HepG2 (cell line): ENCODE results near the gene CEP89. TPM values are rescaled to one million over a fixed set of nuclear protein-coding genes. Genes with fewer than 3 reads are reported as not detected.

Experiments
- ATAC-seq: fragments of 200-7000 bp; cut with Tn5 transposase; 3 replicates; pipeline ENCODE4 v1.9.1; 2020; ENCODE audit warnings: mild to moderate bottlenecking, moderate library complexity
- BruUV-seq: library from RNA; stranded (reverse); fragments of 400-500 nt; replicated peaks from 2 replicates; lab custom pipeline; 2021; lab: Mats Ljungman, UMichigan
- CTCF ChIA-PET: fragments of 300-600 bp; formaldehyde crosslinking; extraction: SDS; loops from one replicate; lab custom pipeline; 2021; ENCODE audit warnings: low total read pairs, inconsistent platforms, low intra/inter-chr PET ratio; lab: Yijun Ruan, JAX
- POLR2A ChIA-PET: fragments of 350-600 bp; sonication (Branson Sonifier 250); formaldehyde crosslinking; loops from one replicate; lab custom pipeline; 2020; ENCODE audit warnings: antibody characterized with exemption, inconsistent platforms; lab: Yijun Ruan, JAX
- DNase-seq: peaks from one replicate; pipeline ENCODE4 v3.0.0-alpha.2; 2015; ENCODE audit warnings: low spot score
- FAIRE-seq: peaks from 3 replicates; lab custom pipeline; 2011; peaks lifted over from hg19 to GRCh38; lab: Jason Lieb, UNC
- H2AFZ ChIP-seq: one replicate; pipeline ENCODE4 v1.6.1; 2011; ENCODE audit warnings: low read length, inconsistent platforms
- H3K27ac ChIP-seq: fragments of 300-600 bp; 3 replicates; pipeline ENCODE4 v1.8.0; 2011; ENCODE audit warnings: mixed run types, mild to moderate bottlenecking, mixed read lengths, low read length, inconsistent platforms; ENCODE audit not compliant: insufficient read depth; ENCODE audit errors: extremely low read length
- H3K27me3 ChIP-seq, 2 experiments: fragments of 200-600 bp in 1 of 2; 2 replicates in 1 of 2; 3 replicates in 1 of 2; pipeline versions ENCODE4 v1.6.0 to v1.8.0; 2011; ENCODE audit warnings: low read length in 2 of 2, mild to moderate bottlenecking in 2 of 2, moderate library complexity in 2 of 2, inconsistent platforms in 1 of 2; ENCODE audit not compliant: insufficient read depth in 2 of 2, control insufficient read depth in 1 of 2
- H3K36me3 ChIP-seq, 2 experiments: fragments of 200-600 bp in 1 of 2; replicated peaks in 1 of 2; 2 replicates in 1 of 2; 3 replicates in 1 of 2; pipeline versions ENCODE4 v1.5.1 to v1.8.0; 2011; ENCODE audit warnings: low read length in 2 of 2, inconsistent platforms in 1 of 2; ENCODE audit not compliant: insufficient read depth in 2 of 2, control insufficient read depth in 1 of 2
- H3K4me1 ChIP-seq: 2 replicates; pipeline ENCODE4 v1.5.1; 2012; ENCODE audit warnings: low read length, inconsistent platforms; ENCODE audit not compliant: insufficient read depth
- H3K4me2 ChIP-seq: 2 replicates; pipeline ENCODE4 v1.6.0; 2011; ENCODE audit warnings: low read depth, low read length, inconsistent platforms
- H3K4me3 ChIP-seq, 3 experiments: fragments of 200-600 bp in 1 of 3; sonication (generic), shearing (Covaris generic) in 1 of 3; replicated peaks in 1 of 3; 2 replicates each; pipeline ENCODE4 v1.5.1; 2011 to 2016; ENCODE audit warnings: low read length in 3 of 3, inconsistent platforms in 2 of 3, low read depth in 2 of 3, mild to moderate bottlenecking in 2 of 3, control low read depth in 1 of 3, mixed read lengths in 1 of 3; ENCODE audit not compliant: insufficient read depth in 1 of 3
- H3K79me2 ChIP-seq: one replicate; pipeline ENCODE4 v1.6.1; 2011; ENCODE audit warnings: low read length, inconsistent platforms; ENCODE audit not compliant: insufficient read depth
- H3K9ac ChIP-seq: 2 replicates; pipeline ENCODE4 v1.6.0; 2011; ENCODE audit warnings: mild to moderate bottlenecking, low read depth, low read length, inconsistent platforms; ENCODE audit not compliant: insufficient read depth
- H3K9me3 ChIP-seq: 2 replicates; pipeline ENCODE4 v1.5.1; 2012; ENCODE audit warnings: mild to moderate bottlenecking, low read length
- H4K20me1 ChIP-seq: 2 replicates; pipeline ENCODE4 v1.6.0; 2011; ENCODE audit warnings: inconsistent platforms, mild to moderate bottlenecking, low read length, moderate library complexity; ENCODE audit not compliant: insufficient read depth
- ATF7 ChIP-seq, 2 experiments: fragments of 450-650 bp in 1 of 2; sonication (generic) in 1 of 2; formaldehyde crosslinking in 1 of 2; IDR thresholded peaks; 2 replicates each; pipeline versions ENCODE4 v1.4.0 to v1.6.1; 2016 to 2020; ENCODE audit warnings: antibody characterized with exemption in 1 of 2, mild to moderate bottlenecking in 1 of 2, missing genetic modification reagents in 1 of 2
- EZH2 ChIP-seq: conservative IDR thresholded peaks from 2 replicates; pipeline ENCODE4 v1.6.1; 2012; ENCODE audit warnings: mild to moderate bottlenecking, low read depth, low read length, moderate library complexity
- MEIS2 ChIP-seq: sonication (generic); formaldehyde crosslinking; IDR thresholded peaks from 2 replicates; pipeline ENCODE4 v1.9.0; 2021; ENCODE audit warnings: mild to moderate bottlenecking, missing genetic modification reagents
- NR2F1 ChIP-seq, 2 experiments: fragments of 450-650 bp in 1 of 2; formaldehyde crosslinking in 1 of 2; IDR thresholded peaks; 2 replicates each; pipeline versions ENCODE4 v1.5.0 to v1.6.1; 2016 to 2020; ENCODE audit warnings: mild to moderate bottlenecking in 1 of 2, missing compliant biosample characterization in 1 of 2, missing genetic modification reagents in 1 of 2, moderate library complexity in 1 of 2
- SOX13 ChIP-seq, 3 experiments: fragments of 450-650 bp in 1 of 3; sonication (generic) in 1 of 3; formaldehyde crosslinking in 1 of 3; IDR thresholded peaks in 2 of 3; conservative IDR thresholded peaks in 1 of 3; 2 replicates each; pipeline versions ENCODE4 v1.5.0 to v1.6.1; 2016 to 2020; ENCODE audit warnings: antibody characterized with exemption in 1 of 3, mild to moderate bottlenecking in 1 of 3, missing compliant biosample characterization in 1 of 3, missing genetic modification reagents in 1 of 3, moderate library complexity in 1 of 3
- TSC22D2 ChIP-seq: sonication (generic); formaldehyde crosslinking; IDR thresholded peaks from 2 replicates; pipeline ENCODE4 v1.5.1; 2020; ENCODE audit warnings: missing genetic modification reagents, mild to moderate bottlenecking, borderline replicate concordance
- ZNF232 ChIP-seq: sonication (generic); formaldehyde crosslinking; IDR thresholded peaks from 2 replicates; pipeline ENCODE4 v1.4.0; 2020; ENCODE audit warnings: missing genetic modification reagents, borderline replicate concordance
- ZNF430 ChIP-seq: sonication (generic); formaldehyde crosslinking; IDR thresholded peaks from 2 replicates; pipeline ENCODE4 v1.9.0; 2021; ENCODE audit warnings: mild to moderate bottlenecking, missing genetic modification reagents
- ZNF616 ChIP-seq: sonication (generic); formaldehyde crosslinking; IDR thresholded peaks from 2 replicates; pipeline ENCODE4 v1.5.0; 2020; ENCODE audit warnings: low read depth, mild to moderate bottlenecking, missing genetic modification reagents
- ZNF720 ChIP-seq: sonication (generic); formaldehyde crosslinking; IDR thresholded peaks from 2 replicates; pipeline ENCODE4 v1.4.0; 2020; ENCODE audit warnings: missing genetic modification reagents
- ZSCAN22 ChIP-seq: sonication (generic); formaldehyde crosslinking; IDR thresholded peaks from 2 replicates; pipeline ENCODE4 v1.4.0; 2020; ENCODE audit warnings: mild to moderate bottlenecking, missing genetic modification reagents
- WGBS: methylation state at CpG from one replicate; pipeline ENCODE4 v1.1.6; 2017; ENCODE audit warnings: low lambda C conversion rate; 5-methylcytosine and 5-hydroxymethylcytosine counted together
- in situ Hi-C: cut with HindIII; loops from 2 replicates; pipeline ENCODE4 v1.10.0; 2017; ENCODE audit warnings: low pct_unique_long_range_greater_than_20kb; ENCODE audit not compliant: extremely low pct_ligation_motif_present
- intact Hi-C: fragments of 100-400 bp; cut with micrococcal nuclease; formaldehyde crosslinking; loops from one replicate; pipeline ENCODE4 v1.10.0; 2022; ENCODE audit not compliant: unreplicated experiment
- polyA plus RNA-seq, 8 experiments: library from polyadenylated mRNA; depleted of rRNA in 3 of 8; stranded (reverse) in 7 of 8; unstranded in 1 of 8; fragments of >200 nt; fragmentation: Illumina TruSeq in 4 of 8; extraction: Trizol in 4 of 8; gene quantifications; 2 replicates each; pipeline versions ENCODE4 v1.2.1 to v1.2.3, GENCODE V29; 2011 to 2016; ENCODE audit warnings: low read depth in 4 of 8, missing spikeins in 1 of 8, mixed read lengths in 1 of 8; ENCODE audit not compliant: insufficient read depth in 1 of 8
- total RNA-seq, 5 experiments: library from RNA; depleted of rRNA; stranded (reverse); fragments of >200 nt; fragmentation: Illumina TruSeq; extraction: Trizol; gene quantifications; 2 replicates each; pipeline ENCODE4 v1.2.3, GENCODE V29; 2016; ENCODE audit warnings: low read depth in 1 of 5
- TF ChIP-seq, protein P1 (sequence below): sonication (generic); formaldehyde crosslinking; IDR thresholded peaks from 2 replicates; pipeline ENCODE4 v1.8.0; 2022; ENCODE audit warnings: mild to moderate bottlenecking, missing genetic modification reagents, moderate library complexity
- TF ChIP-seq, protein P2 (sequence below): sonication (generic); formaldehyde crosslinking; IDR thresholded peaks from 2 replicates; pipeline ENCODE4 v1.4.0; 2020; ENCODE audit warnings: missing genetic modification reagents; ENCODE audit errors: not compliant biosample characterization
- TF ChIP-seq, protein P3 (sequence below): sonication (generic); formaldehyde crosslinking; IDR thresholded peaks from 2 replicates; pipeline ENCODE4 v1.4.0; 2020; ENCODE audit warnings: missing genetic modification reagents, mild to moderate bottlenecking, borderline replicate concordance
- TF ChIP-seq, protein P4 (sequence below): sonication (generic); formaldehyde crosslinking; IDR thresholded peaks from 2 replicates; pipeline ENCODE4 v1.8.1; 2023; ENCODE audit warnings: mild to moderate bottlenecking, moderate library complexity, missing genetic modification reagents

Gene CEP89
- total and polyA plus RNA-seq, 2 of the 13 experiments (the other 11 are each of a cell fraction or from before 2014, with no cell fraction given) = 7.2 to 10.9 TPM

DNA sequence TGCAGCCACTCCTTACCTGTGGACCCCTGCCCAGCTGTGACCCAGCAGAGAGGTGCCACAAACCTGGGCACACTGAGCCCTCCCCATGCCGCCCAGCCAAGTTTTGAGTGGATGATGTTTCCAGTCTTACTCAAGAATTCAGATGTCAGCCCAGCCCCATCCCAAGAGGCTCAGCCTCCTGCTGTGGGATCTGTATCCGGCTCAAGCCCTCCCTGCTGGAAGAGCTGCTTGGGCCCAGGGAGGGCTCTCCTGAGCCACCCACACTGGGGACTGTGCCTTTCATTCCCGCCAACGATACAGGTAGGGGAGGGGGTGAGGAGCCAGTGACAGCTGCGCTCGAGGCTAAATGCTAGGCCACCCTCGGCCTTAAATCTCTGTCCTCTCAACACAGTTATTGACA lies 96.3 kb downstream of the CEP89 start:
- in situ Hi-C loops (no loop called here), intact Hi-C loops (no loop called here)
- Histone ChIP-seq H3K4me3 (no peak overlapping the region), H3K9ac (no peak overlapping the region), H3K27me3 (no peaks in the 10 kb centered on the region), H3K79me2 (no peaks in the 10 kb centered on the region), H3K4me2 (no peak overlapping the region), H3K9me3 (no peaks in the 10 kb centered on the region), H3K36me3 (no peaks in the 10 kb centered on the region), H2AFZ (no peak overlapping the region), H3K4me1 (peaks cover 12% of the 10 kb centered on the region), H3K27ac (no peak overlapping the region), H4K20me1 (no peaks in the 10 kb centered on the region)
- ChIA-PET POLR2A (no interaction called here), CTCF (no interaction called here)
- BruUV-seq = no TSS peak
- 67% methylated on average over 6 of the region's 7 CpGs for WGBS
- TF ChIP-seq NR2F1 (CRISPR knock-in tag; IDR thresholded peaks at IDR 0.05) (no peak), ZNF720 (no peak), TSC22D2 (CRISPR knock-in tag) (no peak), ATF7 (IDR thresholded peaks at IDR 0.05) (no peak), ATF7 (CRISPR knock-in tag; IDR thresholded peaks at IDR 0.05) (no peak), EZH2 (no peak), MEIS2 (CRISPR knock-in tag) (no peak), ZSCAN22 (no peak), SOX13 (IDR thresholded peaks at IDR 0.05) (no peak), SOX13 (CRISPR knock-in tag; conservative IDR thresholded peaks at IDR 0.05 in 1 of 2, IDR thresholded peaks at IDR 0.05 in 1 of 2) (no peak), ZNF616 (CRISPR knock-in tag) (no peak), ZNF430 (CRISPR knock-in tag) (no peak), ZNF232 (no peak)
- TF ChIP-seq, protein P1, sequence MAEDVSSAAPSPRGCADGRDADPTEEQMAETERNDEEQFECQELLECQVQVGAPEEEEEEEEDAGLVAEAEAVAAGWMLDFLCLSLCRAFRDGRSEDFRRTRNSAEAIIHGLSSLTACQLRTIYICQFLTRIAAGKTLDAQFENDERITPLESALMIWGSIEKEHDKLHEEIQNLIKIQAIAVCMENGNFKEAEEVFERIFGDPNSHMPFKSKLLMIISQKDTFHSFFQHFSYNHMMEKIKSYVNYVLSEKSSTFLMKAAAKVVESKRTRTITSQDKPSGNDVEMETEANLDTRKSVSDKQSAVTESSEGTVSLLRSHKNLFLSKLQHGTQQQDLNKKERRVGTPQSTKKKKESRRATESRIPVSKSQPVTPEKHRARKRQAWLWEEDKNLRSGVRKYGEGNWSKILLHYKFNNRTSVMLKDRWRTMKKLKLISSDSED = no peak
- TF ChIP-seq, protein P2, sequence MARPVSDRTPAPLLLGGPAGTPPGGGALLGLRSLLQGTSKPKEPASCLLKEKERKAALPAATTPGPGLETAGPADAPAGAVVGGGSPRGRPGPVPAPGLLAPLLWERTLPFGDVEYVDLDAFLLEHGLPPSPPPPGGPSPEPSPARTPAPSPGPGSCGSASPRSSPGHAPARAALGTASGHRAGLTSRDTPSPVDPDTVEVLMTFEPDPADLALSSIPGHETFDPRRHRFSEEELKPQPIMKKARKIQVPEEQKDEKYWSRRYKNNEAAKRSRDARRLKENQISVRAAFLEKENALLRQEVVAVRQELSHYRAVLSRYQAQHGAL (CRISPR knock-in tag) = no peak
- TF ChIP-seq, protein P3, sequence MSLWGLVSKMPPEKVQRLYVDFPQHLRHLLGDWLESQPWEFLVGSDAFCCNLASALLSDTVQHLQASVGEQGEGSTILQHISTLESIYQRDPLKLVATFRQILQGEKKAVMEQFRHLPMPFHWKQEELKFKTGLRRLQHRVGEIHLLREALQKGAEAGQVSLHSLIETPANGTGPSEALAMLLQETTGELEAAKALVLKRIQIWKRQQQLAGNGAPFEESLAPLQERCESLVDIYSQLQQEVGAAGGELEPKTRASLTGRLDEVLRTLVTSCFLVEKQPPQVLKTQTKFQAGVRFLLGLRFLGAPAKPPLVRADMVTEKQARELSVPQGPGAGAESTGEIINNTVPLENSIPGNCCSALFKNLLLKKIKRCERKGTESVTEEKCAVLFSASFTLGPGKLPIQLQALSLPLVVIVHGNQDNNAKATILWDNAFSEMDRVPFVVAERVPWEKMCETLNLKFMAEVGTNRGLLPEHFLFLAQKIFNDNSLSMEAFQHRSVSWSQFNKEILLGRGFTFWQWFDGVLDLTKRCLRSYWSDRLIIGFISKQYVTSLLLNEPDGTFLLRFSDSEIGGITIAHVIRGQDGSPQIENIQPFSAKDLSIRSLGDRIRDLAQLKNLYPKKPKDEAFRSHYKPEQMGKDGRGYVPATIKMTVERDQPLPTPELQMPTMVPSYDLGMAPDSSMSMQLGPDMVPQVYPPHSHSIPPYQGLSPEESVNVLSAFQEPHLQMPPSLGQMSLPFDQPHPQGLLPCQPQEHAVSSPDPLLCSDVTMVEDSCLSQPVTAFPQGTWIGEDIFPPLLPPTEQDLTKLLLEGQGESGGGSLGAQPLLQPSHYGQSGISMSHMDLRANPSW (CRISPR knock-in tag) = no peak
- TF ChIP-seq, protein P4, sequence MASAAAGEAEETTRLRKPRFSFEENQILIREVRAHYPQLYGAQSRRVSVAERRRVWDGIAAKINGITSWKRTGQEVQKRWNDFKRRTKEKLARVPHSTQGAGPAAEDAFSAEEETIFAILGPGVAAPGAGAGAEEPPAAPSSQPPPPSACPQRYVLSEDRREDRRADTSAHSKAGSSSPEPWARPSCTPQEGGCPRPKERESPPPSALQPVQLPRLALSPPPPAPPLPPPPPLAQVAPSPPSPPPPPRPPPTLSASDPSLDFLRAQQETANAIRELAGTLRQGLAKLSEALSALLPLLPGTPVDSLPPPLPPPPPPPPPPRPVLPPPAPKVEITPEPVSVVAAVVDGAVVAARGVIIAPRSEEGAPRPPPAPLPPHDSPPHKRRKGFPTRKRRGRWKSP = no peak
- FAIRE-seq = no peak
- no peak for ATAC-seq
- DNase-seq = no peak
